H9 (cell line): ENCODE measurements around the gene NRBF2. TPM values are rescaled to one million over a fixed set of nuclear protein-coding genes. Genes with fewer than 3 reads are reported as not detected.
"Not testable (repeated sequence)": the region's sequence is repeated elsewhere in the genome, so short reads cannot be mapped to it uniquely, and the experiment has no call there.

Experiments
- DNase-seq: peaks from one replicate; pipeline ENCODE4 v3.0.0-alpha.2; 2017
- H2AFZ ChIP-seq: one replicate; pipeline ENCODE4 v1.6.1; 2013; ENCODE audit warnings: mild to moderate bottlenecking, low read length, control low read depth, moderate library complexity
- H2AK5ac ChIP-seq: 2 replicates; pipeline ENCODE4 v1.6.1; 2013; ENCODE audit warnings: low read length, control low read depth, mixed read lengths; ENCODE audit not compliant: insufficient read length
- H2BK120ac ChIP-seq: one replicate; pipeline ENCODE4 v1.6.1; 2013; ENCODE audit warnings: low read depth, mild to moderate bottlenecking, low read length, control low read depth, inconsistent platforms; ENCODE audit not compliant: poor library complexity, severe bottlenecking
- H2BK12ac ChIP-seq: 2 replicates; pipeline ENCODE4 v1.6.1; 2013; ENCODE audit warnings: low read length, control low read depth, mixed read lengths, low read depth; ENCODE audit not compliant: insufficient read length
- H2BK15ac ChIP-seq: 2 replicates; pipeline ENCODE4 v1.6.1; 2013; ENCODE audit warnings: low read depth, low read length, control low read depth
- H2BK20ac ChIP-seq: one replicate; pipeline ENCODE4 v1.6.1; 2013; ENCODE audit warnings: low read depth, mild to moderate bottlenecking, low read length, control low read depth, inconsistent platforms; ENCODE audit not compliant: poor library complexity, severe bottlenecking
- H2BK5ac ChIP-seq: 2 replicates; pipeline ENCODE4 v1.6.1; 2013; ENCODE audit warnings: low read length, control low read depth, mixed read lengths; ENCODE audit not compliant: insufficient read length
- H3K14ac ChIP-seq: 2 replicates; pipeline ENCODE4 v1.6.1; 2013; ENCODE audit warnings: low read length, control low read depth; ENCODE audit not compliant: insufficient read depth
- H3K18ac ChIP-seq: 2 replicates; pipeline ENCODE4 v1.6.1; 2013; ENCODE audit warnings: low read depth, mild to moderate bottlenecking, mixed read lengths, low read length, control low read depth; ENCODE audit not compliant: insufficient read length
- H3K23ac ChIP-seq: 2 replicates; pipeline ENCODE4 v1.6.1; 2013; ENCODE audit warnings: low read length, control low read depth, mixed read lengths, low read depth; ENCODE audit not compliant: insufficient read length
- H3K23me2 ChIP-seq: 2 replicates; pipeline ENCODE4 v1.6.1; 2013; ENCODE audit warnings: low read depth, mild to moderate bottlenecking, mixed read lengths, low read length, control low read depth; ENCODE audit not compliant: insufficient read length, poor library complexity, severe bottlenecking
- H3K27ac ChIP-seq: 2 replicates; pipeline ENCODE4 v1.5.1; 2013; ENCODE audit warnings: low read length, control low read depth, mixed read lengths, low read depth; ENCODE audit not compliant: insufficient read length
- H3K27me3 ChIP-seq: 2 replicates; pipeline ENCODE4 v1.6.1; 2013; ENCODE audit warnings: low read length, control low read depth, inconsistent platforms; ENCODE audit not compliant: insufficient read depth
- H3K4ac ChIP-seq: 2 replicates; pipeline ENCODE4 v1.6.1; 2013; ENCODE audit warnings: low read depth, mild to moderate bottlenecking, control low read depth, inconsistent platforms, low read length, moderate library complexity
- H3K4me1 ChIP-seq: 2 replicates; pipeline ENCODE4 v1.6.1; 2013; ENCODE audit warnings: low read length, control low read depth, inconsistent platforms; ENCODE audit not compliant: insufficient read depth
- H3K4me2 ChIP-seq: 2 replicates; pipeline ENCODE4 v1.6.1; 2013; ENCODE audit warnings: low read length, control low read depth, mixed read lengths; ENCODE audit not compliant: insufficient read length, insufficient read depth
- H3K56ac ChIP-seq: 2 replicates; pipeline ENCODE4 v1.6.1; 2013; ENCODE audit warnings: low read depth, mild to moderate bottlenecking, mixed read lengths, low read length, control low read depth; ENCODE audit not compliant: insufficient read length
- H3K79me1 ChIP-seq: 2 replicates; pipeline ENCODE4 v1.6.1; 2013; ENCODE audit warnings: low read depth, mild to moderate bottlenecking, moderate library complexity, low read length, control low read depth, inconsistent platforms; ENCODE audit not compliant: insufficient read depth, poor library complexity, severe bottlenecking
- H3K79me2 ChIP-seq: 2 replicates; pipeline ENCODE4 v1.6.1; 2013; ENCODE audit warnings: low read length, control low read depth, inconsistent platforms; ENCODE audit not compliant: insufficient read depth
- H3K9ac ChIP-seq: 2 replicates; pipeline ENCODE4 v1.6.1; 2013; ENCODE audit warnings: low read length, control low read depth, mixed read lengths; ENCODE audit not compliant: insufficient read length; ENCODE audit errors: extremely low read depth
- H3K9me3 ChIP-seq: one replicate; pipeline ENCODE4 v1.6.1; 2013; ENCODE audit warnings: low read depth, low read length, inconsistent platforms; ENCODE audit not compliant: control insufficient read depth
- H3T11ph ChIP-seq: one replicate; pipeline ENCODE4 v1.6.1; 2013; ENCODE audit warnings: mild to moderate bottlenecking, low read length, control low read depth, inconsistent platforms
- H4K20me1 ChIP-seq: one replicate; pipeline ENCODE4 v1.6.1; 2013; ENCODE audit not compliant: control insufficient read depth, insufficient read length, insufficient read depth
- H4K5ac ChIP-seq: 2 replicates; pipeline ENCODE4 v1.6.1; 2013; ENCODE audit warnings: low read depth, mild to moderate bottlenecking, mixed read lengths, low read length, control low read depth; ENCODE audit not compliant: insufficient read length
- H4K8ac ChIP-seq: replicated peaks from 2 replicates; pipeline ENCODE4 v1.6.1; 2013; ENCODE audit warnings: low read length, control low read depth, mixed read lengths, low read depth; ENCODE audit not compliant: insufficient read length
- H4K91ac ChIP-seq: 2 replicates; pipeline ENCODE4 v1.6.1; 2013; ENCODE audit warnings: low read depth, mild to moderate bottlenecking, moderate library complexity, mixed read lengths, low read length, control low read depth; ENCODE audit not compliant: insufficient read length
- H3K27ac Mint-ChIP-seq, 3 experiments: 2 replicates in 2 of 3; 3 replicates in 1 of 3; pipeline ENCODE4 v1.8.0; 2020 to 2021; ENCODE audit warnings: mixed read lengths in 3 of 3, mild to moderate bottlenecking in 1 of 3, moderate library complexity in 1 of 3
- H3K27me3 Mint-ChIP-seq: 2 replicates; pipeline ENCODE4 v1.8.0; 2021; ENCODE audit warnings: low read depth, mild to moderate bottlenecking, moderate library complexity, mixed read lengths
- H3K36me3 Mint-ChIP-seq, 3 experiments: 2 replicates in 2 of 3; 3 replicates in 1 of 3; pipeline ENCODE4 v1.8.0; 2020 to 2021; ENCODE audit warnings: low read depth in 3 of 3, mixed read lengths in 3 of 3; ENCODE audit not compliant: insufficient read depth in 1 of 3
- H3K4me1 Mint-ChIP-seq, 2 experiments: 2 replicates each; pipeline ENCODE4 v1.8.0; 2020; ENCODE audit warnings: mixed read lengths in 2 of 2
- H3K4me3 Mint-ChIP-seq, 2 experiments: 2 replicates in 1 of 2; 3 replicates in 1 of 2; pipeline ENCODE4 v1.8.0; 2020 to 2021; ENCODE audit warnings: mild to moderate bottlenecking in 2 of 2, mixed read lengths in 2 of 2, moderate library complexity in 1 of 2
- H3K9me3 Mint-ChIP-seq, 2 experiments: 2 replicates in 1 of 2; 3 replicates in 1 of 2; pipeline ENCODE4 v1.8.0; 2020; ENCODE audit warnings: mild to moderate bottlenecking in 2 of 2, mixed read lengths in 2 of 2, moderate library complexity in 1 of 2
- WGBS: extraction: QIAGEN DNeasy Blood & Tissue Kit; methylation state at CpG from one replicate; pipeline ENCODE4 v1.1.7; 2013; ENCODE audit warnings: missing lambda C conversion rate, low lambda C conversion rate, mixed read lengths; ENCODE audit not compliant: insufficient read length; ENCODE audit errors: extremely low coverage; 5-methylcytosine and 5-hydroxymethylcytosine counted together
- total RNA-seq: library from RNA; stranded (reverse); gene quantifications from 2 replicates; pipeline ENCODE4 v1.2.1, GENCODE V29; 2021
- TF ChIP-seq, protein P1 (sequence below): fragments of 200-600 bp; sonication (generic); conservative IDR thresholded peaks from 3 replicates; pipeline ENCODE4 v1.8.0; 2021; ENCODE audit warnings: antibody characterized with exemption, mild to moderate bottlenecking

The NRBF2 gene
- total RNA-seq, 1 experiment from 2014 or later = 30.1 TPM

DNA sequence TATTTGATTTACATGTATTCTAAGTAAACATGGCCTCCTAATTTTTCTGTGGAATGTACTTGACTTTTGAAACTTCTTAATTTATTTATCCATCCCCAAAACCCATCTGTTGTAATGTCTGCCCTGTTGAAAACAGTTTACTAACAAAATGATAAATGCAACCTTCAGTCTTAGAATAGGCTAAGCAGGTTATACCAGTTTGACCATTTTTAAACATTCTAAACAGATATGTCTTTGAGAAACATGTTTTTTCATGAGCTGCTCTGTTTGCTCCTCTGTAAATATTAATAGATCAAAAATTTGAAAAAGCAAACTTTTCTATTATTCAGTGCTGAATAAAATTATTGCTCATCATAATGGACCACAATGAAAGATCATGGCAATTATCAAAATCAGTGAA is 33.4 kb upstream of the NRBF2 start:
- no peak overlapping the region for H3K27ac Mint-ChIP-seq
- no peak overlapping the region for H3T11ph ChIP-seq
- no peak overlapping the region for H2BK15ac ChIP-seq
- H3K9ac ChIP-seq = no peak overlapping the region
- no peaks in the 10 kb centered on the region for H3K4me1 ChIP-seq
- H4K5ac ChIP-seq = no peak overlapping the region
- H2BK20ac ChIP-seq = no peak overlapping the region
- no peak overlapping the region for H3K23ac ChIP-seq
- H3K36me3 Mint-ChIP-seq = no peaks in the 10 kb centered on the region
- H3K14ac ChIP-seq = no peak overlapping the region
- TF ChIP-seq, protein P1, sequence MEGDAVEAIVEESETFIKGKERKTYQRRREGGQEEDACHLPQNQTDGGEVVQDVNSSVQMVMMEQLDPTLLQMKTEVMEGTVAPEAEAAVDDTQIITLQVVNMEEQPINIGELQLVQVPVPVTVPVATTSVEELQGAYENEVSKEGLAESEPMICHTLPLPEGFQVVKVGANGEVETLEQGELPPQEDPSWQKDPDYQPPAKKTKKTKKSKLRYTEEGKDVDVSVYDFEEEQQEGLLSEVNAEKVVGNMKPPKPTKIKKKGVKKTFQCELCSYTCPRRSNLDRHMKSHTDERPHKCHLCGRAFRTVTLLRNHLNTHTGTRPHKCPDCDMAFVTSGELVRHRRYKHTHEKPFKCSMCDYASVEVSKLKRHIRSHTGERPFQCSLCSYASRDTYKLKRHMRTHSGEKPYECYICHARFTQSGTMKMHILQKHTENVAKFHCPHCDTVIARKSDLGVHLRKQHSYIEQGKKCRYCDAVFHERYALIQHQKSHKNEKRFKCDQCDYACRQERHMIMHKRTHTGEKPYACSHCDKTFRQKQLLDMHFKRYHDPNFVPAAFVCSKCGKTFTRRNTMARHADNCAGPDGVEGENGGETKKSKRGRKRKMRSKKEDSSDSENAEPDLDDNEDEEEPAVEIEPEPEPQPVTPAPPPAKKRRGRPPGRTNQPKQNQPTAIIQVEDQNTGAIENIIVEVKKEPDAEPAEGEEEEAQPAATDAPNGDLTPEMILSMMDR = no peak
- H3K18ac ChIP-seq = no peak overlapping the region
- H3K4ac ChIP-seq = no peak overlapping the region
- no peaks in the 10 kb centered on the region; a peak in 2 of 5 replicates for H3K9me3 Mint-ChIP-seq
- no peak overlapping the region for H3K4me3 Mint-ChIP-seq
- no peak overlapping the region for H3K27ac ChIP-seq
- H3K23me2 ChIP-seq = no peaks in the 10 kb centered on the region
- no peak overlapping the region for H2AFZ ChIP-seq
- H3K4me1 Mint-ChIP-seq = peaks cover 9 to 10% of the 10 kb centered on the region in 2 experiments
- DNase-seq = no peak
- no peaks in the 10 kb centered on the region for H3K79me2 ChIP-seq
- no peaks in the 10 kb centered on the region for H4K20me1 ChIP-seq
- H2BK120ac ChIP-seq = no peak overlapping the region
- no peak overlapping the region for H2AK5ac ChIP-seq
- no peak overlapping the region for H3K56ac ChIP-seq
- H3K79me1 ChIP-seq = no peaks in the 10 kb centered on the region
- no peaks in the 10 kb centered on the region for H3K27me3 Mint-ChIP-seq
- no peak overlapping the region for H2BK12ac ChIP-seq
- no peaks in the 10 kb centered on the region for H3K27me3 ChIP-seq
- no peaks in the 10 kb centered on the region for H3K9me3 ChIP-seq
- H2BK5ac ChIP-seq = no peak overlapping the region
- no peak overlapping the region for H3K4me2 ChIP-seq
- H4K91ac ChIP-seq = no peak overlapping the region
- H4K8ac ChIP-seq = no peak overlapping the region

DNA sequence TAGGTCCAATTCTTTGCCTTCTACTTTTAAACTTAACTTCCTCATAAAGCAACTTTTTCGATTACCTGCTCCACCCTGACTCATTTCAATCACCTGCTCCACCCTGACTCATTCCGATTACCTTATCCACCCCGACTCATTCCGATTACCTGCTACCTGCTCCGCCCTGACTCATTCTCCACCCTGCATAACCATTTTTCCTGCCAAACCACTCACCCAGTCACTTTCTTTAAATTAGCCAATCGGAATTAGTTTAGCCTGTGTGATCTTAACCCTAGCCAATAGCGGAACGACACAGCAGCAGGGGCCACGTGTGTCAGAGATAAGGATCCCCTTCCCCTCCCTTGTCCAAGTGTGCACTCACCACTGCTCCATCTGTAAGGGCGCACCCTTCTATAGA is 32.0 kb upstream of the NRBF2 start:
- not testable (repeated sequence) for H2BK5ac ChIP-seq, H3K23ac ChIP-seq, H3K4me3 Mint-ChIP-seq, H2AFZ ChIP-seq, H3K18ac ChIP-seq, H3K9me3 Mint-ChIP-seq, H2AK5ac ChIP-seq, DNase-seq, H3K14ac ChIP-seq, H3K27ac Mint-ChIP-seq, H4K5ac ChIP-seq, H2BK15ac ChIP-seq, H4K8ac ChIP-seq, H3K4ac ChIP-seq, H3T11ph ChIP-seq, H4K91ac ChIP-seq, H3K23me2 ChIP-seq, H3K27me3 Mint-ChIP-seq, H4K20me1 ChIP-seq, H3K79me2 ChIP-seq, H3K36me3 Mint-ChIP-seq, H3K27me3 ChIP-seq, H3K27ac ChIP-seq, H3K9ac ChIP-seq, H2BK120ac ChIP-seq, H3K79me1 ChIP-seq, H3K4me2 ChIP-seq, H3K9me3 ChIP-seq, H3K4me1 ChIP-seq, H3K56ac ChIP-seq, H2BK12ac ChIP-seq, H2BK20ac ChIP-seq
- 100% methylated on average over 3 of the region's 10 CpGs for WGBS
- peaks cover 13 to 22% of the 10 kb centered on the region in 2 experiments for H3K4me1 Mint-ChIP-seq
